ENCODE measurements around the gene CELA3A.
"Not testable (repeated sequence)": the region's sequence is repeated elsewhere in the genome, so short reads cannot be mapped to it uniquely, and the experiment has no call there.

CELA3A gene

GRCh38 chr1:22018583-22019559 lies 17.4 kb downstream of the CELA3A start:
- peak; percentile 60 to 61 for DNase-seq (ENCODE audit: low read depth in 2 of 2)

GRCh38 chr1:22021061-22021460 lies 19.6 kb downstream of the CELA3A start:
- DNase-seq (ENCODE audit: low read depth in 2 of 2), result no peak

GRCh38 chr1:22024485-22025367 lies 23.3 kb downstream of the CELA3A start:
- peak; percentile 64 to 78 for DNase-seq (ENCODE audit: low read depth in 2 of 2)

GRCh38 chr1:22025368-22026155 lies 24.1 kb downstream of the CELA3A start:
- DNase-seq (ENCODE audit: low read depth in 2 of 2), result peak; percentile 84 to 88

GRCh38 chr1:22026924-22027289 lies 25.4 kb downstream of the CELA3A start:
- no peak for DNase-seq (ENCODE audit: low read depth in 2 of 2)

- DNase-seq (ENCODE audit: low read depth in 2 of 2), result no peak
Observed at GRCh38 chr1:22030057-22030456, 28.6 kb downstream of the CELA3A start.

GRCh38 chr1:22030473-22030872 lies 29.0 kb downstream of the CELA3A start:
- no peak for DNase-seq (ENCODE audit: low read depth in 2 of 2)

- DNase-seq (ENCODE audit: low read depth in 2 of 2), result no peak
Observed at GRCh38 chr1:22031214-22031962, 29.9 kb downstream of the CELA3A start.

- DNase-seq (ENCODE audit: low read depth in 2 of 2), result not testable (repeated sequence)
Observed at GRCh38 chr1:22034834-22035233, 33.4 kb downstream of the CELA3A start.

GRCh38 chr1:22037520-22037919 lies 36.1 kb downstream of the CELA3A start:
- no peak for DNase-seq (ENCODE audit: low read depth in 2 of 2)

GRCh38 chr1:22038036-22038435 lies 36.6 kb downstream of the CELA3A start:
- DNase-seq (ENCODE audit: low read depth in 2 of 2), result no peak

GRCh38 chr1:22039594-22040285 lies 38.3 kb downstream of the CELA3A start:
- DNase-seq (ENCODE audit: low read depth in 2 of 2), result peak; percentile 82 to 84

GRCh38 chr1:22040286-22040623 lies 38.8 kb downstream of the CELA3A start:
- DNase-seq (ENCODE audit: low read depth in 2 of 2), result no peak

- no peak for DNase-seq (ENCODE audit: low read depth in 2 of 2)
Observed at GRCh38 chr1:22041505-22041904, 40.0 kb downstream of the CELA3A start.

- DNase-seq (ENCODE audit: low read depth in 2 of 2), result no peak
Observed at GRCh38 chr1:22043198-22043769, 41.8 kb downstream of the CELA3A start.

- DNase-seq (ENCODE audit: low read depth in 2 of 2), result no peak
Observed at GRCh38 chr1:22044690-22045420, 43.4 kb downstream of the CELA3A start.

- no peak for DNase-seq (ENCODE audit: low read depth in 2 of 2)
Observed at GRCh38 chr1:22045604-22046228, 44.3 kb downstream of the CELA3A start.

GRCh38 chr1:22048351-22049192 lies 47.1 kb downstream of the CELA3A start:
- peak in 1 of 2 donors; percentile 50 for DNase-seq (ENCODE audit: low read depth in 2 of 2)

All from stimulated activated CD4-positive, alpha-beta T cell treated with anti-CD3 and anti-CD28 coated beads, Interleukin-15, amount 100 ng/mL, for 48 hours (primary cell).